ENCODE data around the gene ABHD17A. TPM values are rescaled to one million over a fixed set of nuclear protein-coding genes. Genes with fewer than 3 reads are reported as not detected.

Gene ABHD17A
- total RNA-seq, 1 donor from 2014 or later = 64.4 TPM

- intact Hi-C loops (cut with micrococcal nuclease) = no loop called here
- ATAC-seq (no peak), DNase-seq (no peak)
These were observed 38.6 kb downstream of the ABHD17A start for GRCh38 chr19:1846517-1847204.

GRCh38 chr19:1845642-1846041 is 39.7 kb downstream of the ABHD17A start:
- no peak for ATAC-seq
- intact Hi-C loops (cut with micrococcal nuclease) = no loop called here

GRCh38 chr19:1845125-1845515 is 40.2 kb downstream of the ABHD17A start:
- DNase-seq (no peak), ATAC-seq (no peak)
- intact Hi-C loops (cut with micrococcal nuclease) = no loop called here

More at GRCh38 chr19:1845642-1846041, 39.7 kb downstream of the ABHD17A start:
- DNase-seq = peak; percentile 23

- peak; percentile 37 for DNase-seq
- no peak for ATAC-seq
- intact Hi-C loops (cut with micrococcal nuclease) = no loop called here
These were observed 40.7 kb downstream of the ABHD17A start for GRCh38 chr19:1844513-1845124.

GRCh38 chr19:1843646-1844394 is 41.5 kb downstream of the ABHD17A start:
- no peak for DNase-seq
- no peak for ATAC-seq
- intact Hi-C loops (cut with micrococcal nuclease) = no loop called here

GRCh38 chr19:1843116-1843515 is 42.2 kb downstream of the ABHD17A start:
- DNase-seq (no peak), ATAC-seq (no peak)
- intact Hi-C loops (cut with micrococcal nuclease) = no loop called here

- peak; percentile 36 for DNase-seq
- intact Hi-C loops (cut with micrococcal nuclease) = no loop called here
- peak; percentile 7 for ATAC-seq
These were observed 43.9 kb downstream of the ABHD17A start for GRCh38 chr19:1841209-1841924.

- peak; percentile 68 for DNase-seq
- intact Hi-C loops (cut with micrococcal nuclease) = no loop called here
- peak; percentile 69 for ATAC-seq
These were observed 44.7 kb downstream of the ABHD17A start for GRCh38 chr19:1840541-1841115.

- ATAC-seq = no peak
- intact Hi-C loops (cut with micrococcal nuclease) = no loop called here
- DNase-seq = peak; percentile 31
These were observed 45.4 kb downstream of the ABHD17A start for GRCh38 chr19:1839658-1840540.

- intact Hi-C loops (cut with micrococcal nuclease) = no loop called here
- no peak for DNase-seq
- no peak for ATAC-seq
These were observed 47.6 kb downstream of the ABHD17A start for GRCh38 chr19:1837625-1838105.

- no peak for ATAC-seq
- intact Hi-C loops (cut with micrococcal nuclease) = no loop called here
- DNase-seq = no peak
These were observed 48.1 kb downstream of the ABHD17A start for GRCh38 chr19:1837222-1837565.

- DNase-seq (no peak), ATAC-seq (no peak)
- intact Hi-C loops (cut with micrococcal nuclease) = no loop called here
These were observed 48.7 kb downstream of the ABHD17A start for GRCh38 chr19:1836458-1837221.

GRCh38 chr19:1833540-1833939 is 51.8 kb downstream of the ABHD17A start:
- ATAC-seq (no peak), DNase-seq (no peak)
- intact Hi-C loops (cut with micrococcal nuclease) = no loop called here

- DNase-seq = no peak
- ATAC-seq = no peak
- intact Hi-C loops (cut with micrococcal nuclease) = no loop called here
These were observed 53.1 kb downstream of the ABHD17A start for GRCh38 chr19:1832046-1832663.

- no peak for DNase-seq
- intact Hi-C loops (cut with micrococcal nuclease) = no loop called here
- no peak for ATAC-seq
These were observed 54.3 kb downstream of the ABHD17A start for GRCh38 chr19:1830978-1831377.

- DNase-seq (no peak), ATAC-seq (no peak)
- intact Hi-C loops (cut with micrococcal nuclease) = no loop called here
These were observed 54.7 kb downstream of the ABHD17A start for GRCh38 chr19:1830568-1830967.

GRCh38 chr19:1829958-1830357 is 55.3 kb downstream of the ABHD17A start:
- DNase-seq = no peak
- ATAC-seq = no peak
- intact Hi-C loops (cut with micrococcal nuclease) = no loop called here

Measured in left ventricle myocardium superior (tissue), 1 donor.